Activated CD8-positive, alpha-beta memory T cell treated with anti-CD3 and anti-CD28 coated beads, Interleukin-2, amount 50 U/mL, for 1 hour (primary cell): ENCODE results near the gene ELMOD3.

Experiments used
- DNase-seq: peaks from one replicate; pipeline ENCODE4 v3.0.0-alpha.2; 2020; ENCODE audit errors: extremely low read depth

The ELMOD3 gene

GRCh38 chr2:85440729-85441128 lies 86.2 kb downstream of the ELMOD3 start:
- no peak for DNase-seq
